ENCODE data around the gene LZIC. TPM values are rescaled to one million over a fixed set of nuclear protein-coding genes. Genes with fewer than 3 reads are reported as not detected.
A peak's percentile ranks its signal among the peaks of the same experiment; 100 is the strongest.
"Not testable (repeated sequence)": the region's sequence is repeated elsewhere in the genome, so short reads cannot be mapped to it uniquely, and the experiment has no call there.

The LZIC gene
- 12.8 and 13.5 TPM in 2 replicates for total RNA-seq (2014; rRNA removed; shearing (Covaris generic); ENCODE audit: low replicate concordance)

GRCh38 chr1:9942939-9943788 lies at the start of gene LZIC, which contains the start of gene NMNAT1:
Gene LZIC, minus strand, starts transcription at chr1:9943391. Its CDS starts 6,772 bp downstream, at chr1:9936619.
Gene NMNAT1, plus strand, starts transcription at chr1:9943475. Its CDS starts 28,599 bp downstream, at chr1:9972074.
- peak; percentile 93 for DNase-seq (ENCODE audit: low read depth)
- in situ Hi-C loops (cut with HindIII; ENCODE audit: low pct_unique_long_range_greater_than_20kb, low sequenced_read_pairs): no loop called here

DNA sequence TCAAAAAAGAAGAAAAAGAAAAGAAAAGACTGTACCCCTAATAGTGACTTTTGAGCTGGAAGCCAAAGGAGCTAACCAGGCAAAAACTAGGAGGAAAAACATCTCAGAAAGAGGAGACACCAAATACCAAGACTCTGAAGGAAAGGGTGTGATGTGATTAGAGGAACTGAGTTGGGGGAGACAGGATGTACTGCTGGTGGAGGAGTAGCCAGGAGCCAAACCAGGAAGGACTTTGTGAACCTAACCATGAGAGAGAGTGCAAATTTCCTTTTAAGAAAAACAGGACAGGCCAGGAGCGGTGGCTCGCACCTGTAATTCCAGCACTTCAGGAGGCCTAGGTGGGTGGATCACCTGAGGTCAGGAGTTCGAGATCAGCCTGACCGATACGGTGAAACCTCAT lies 49.7 kb upstream of the LZIC start:
- DNase-seq (ENCODE audit: low read depth): no peak
- in situ Hi-C loops (cut with HindIII; ENCODE audit: low pct_unique_long_range_greater_than_20kb, low sequenced_read_pairs): no loop called here

DNA sequence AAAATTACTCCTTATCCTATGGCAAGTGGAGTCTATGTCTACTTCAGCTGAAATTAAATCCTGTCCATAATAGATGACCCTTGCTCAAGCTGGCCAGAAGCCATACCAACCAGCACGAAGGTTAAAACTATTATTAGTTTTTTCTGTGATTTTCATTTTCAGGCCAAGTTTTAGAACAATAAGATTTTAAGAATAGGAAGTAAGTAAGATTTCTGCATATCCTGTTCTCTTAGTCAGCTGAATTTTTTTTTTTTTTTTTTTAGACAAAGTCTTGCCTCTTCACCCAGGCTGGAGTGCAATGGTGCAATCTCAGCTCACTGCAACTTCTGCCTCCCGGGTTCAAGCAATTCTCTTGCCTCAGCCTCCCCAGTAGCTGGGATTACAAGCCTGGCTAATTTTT lies 47.8 kb upstream of the LZIC start:
- DNase-seq (ENCODE audit: low read depth): no peak
- in situ Hi-C loops (cut with HindIII; ENCODE audit: low pct_unique_long_range_greater_than_20kb, low sequenced_read_pairs): no loop called here

GRCh38 chr1:9989773-9990172 lies 46.6 kb upstream of the LZIC start:
- DNase-seq (ENCODE audit: low read depth): no peak
- in situ Hi-C loops (cut with HindIII; ENCODE audit: low pct_unique_long_range_greater_than_20kb, low sequenced_read_pairs): no loop called here

GRCh38 chr1:9985001-9985400 lies 41.8 kb upstream of the LZIC start:
- DNase-seq (ENCODE audit: low read depth): no peak
- in situ Hi-C loops (cut with HindIII; ENCODE audit: low pct_unique_long_range_greater_than_20kb, low sequenced_read_pairs): no loop called here

DNA sequence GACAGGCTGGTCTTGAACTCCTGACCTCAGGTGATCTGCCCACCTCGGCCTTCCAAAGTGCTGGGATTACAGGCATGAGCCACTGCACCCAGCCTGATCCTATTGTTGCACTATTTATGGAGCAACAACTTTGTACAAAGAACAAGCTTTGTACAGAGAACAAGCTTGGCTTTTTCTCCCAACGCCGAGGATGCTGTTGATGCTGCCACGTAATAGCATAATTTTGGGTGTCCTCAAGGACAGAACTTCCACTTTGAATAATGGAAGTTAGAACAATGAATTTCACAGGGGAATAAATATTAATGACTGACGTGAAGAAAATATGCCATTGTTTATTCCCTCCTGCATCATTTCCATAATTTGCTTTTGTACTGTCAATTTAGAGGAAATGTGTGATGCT lies 41.1 kb upstream of the LZIC start:
- in situ Hi-C loops (cut with HindIII; ENCODE audit: low pct_unique_long_range_greater_than_20kb, low sequenced_read_pairs): no loop called here
- DNase-seq (ENCODE audit: low read depth): no peak

DNA sequence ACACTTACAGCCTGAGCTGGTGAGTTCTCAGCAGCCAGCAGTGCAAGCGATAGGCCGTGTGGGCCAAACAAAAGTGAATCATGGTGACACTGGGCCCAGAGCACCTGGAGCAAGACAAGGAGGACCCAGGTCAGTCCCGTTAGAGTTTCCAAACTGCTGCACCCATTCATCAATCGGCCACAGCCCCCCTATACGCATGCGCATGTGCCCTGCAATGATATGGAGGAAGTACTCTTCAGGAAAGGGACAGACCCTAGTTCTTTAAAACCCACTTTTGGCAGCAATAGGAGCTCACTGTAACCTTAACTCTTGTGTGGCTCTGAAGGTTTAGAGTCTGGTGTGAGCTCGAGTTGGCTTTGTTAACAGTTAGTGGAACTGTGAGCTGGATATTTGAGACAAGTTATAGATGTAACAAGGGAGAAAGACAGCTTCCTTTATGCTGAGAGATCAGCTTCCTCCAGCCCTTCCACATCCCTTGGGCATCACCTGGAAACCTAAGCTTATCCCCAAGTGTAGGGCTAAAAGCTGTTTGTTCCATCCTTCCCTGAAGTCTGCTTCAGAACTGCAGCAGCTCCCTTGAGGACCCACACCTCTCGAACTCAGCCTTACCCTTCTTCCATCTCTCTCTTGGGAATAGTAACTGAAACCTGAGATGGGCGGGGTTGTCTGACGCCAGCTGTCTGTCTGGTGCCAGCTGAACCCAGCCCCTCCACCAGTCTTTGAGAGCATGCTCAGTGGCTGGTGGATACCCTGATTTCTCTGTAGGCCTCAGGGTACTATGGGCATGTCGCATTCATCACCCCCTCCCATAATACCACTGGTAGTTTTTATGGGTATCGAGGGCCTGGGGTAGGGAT lies 17.7 kb upstream of the LZIC start:
- peak; percentile 29 for DNase-seq (ENCODE audit: low read depth)
- in situ Hi-C loops (cut with HindIII; ENCODE audit: low pct_unique_long_range_greater_than_20kb, low sequenced_read_pairs): no loop called here

- in situ Hi-C loops (cut with HindIII; ENCODE audit: low pct_unique_long_range_greater_than_20kb, low sequenced_read_pairs): no loop called here
These were observed 16.8 kb upstream of the LZIC start for GRCh38 chr1:9960011-9960410.

DNA sequence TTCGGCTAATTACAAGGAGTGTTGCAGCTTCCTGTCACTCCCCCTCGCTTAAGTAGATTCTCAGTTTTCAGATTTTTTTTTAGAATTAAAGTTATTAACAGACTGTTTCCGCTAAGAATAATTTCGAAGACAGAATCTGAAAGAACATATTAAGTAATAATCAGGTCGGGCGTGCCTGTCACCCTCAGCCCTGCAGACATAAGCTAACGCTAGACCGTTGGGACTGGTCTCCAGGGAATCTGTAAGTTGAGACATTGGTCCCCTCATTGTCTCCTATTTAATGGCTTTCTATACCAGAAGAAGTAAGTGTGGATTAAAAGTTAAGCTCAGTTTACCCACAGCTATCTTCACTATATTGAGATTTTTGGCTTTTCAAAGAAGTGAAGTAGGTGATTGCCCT lies 14.5 kb upstream of the LZIC start:
- in situ Hi-C loops (cut with HindIII; ENCODE audit: low pct_unique_long_range_greater_than_20kb, low sequenced_read_pairs): no loop called here
- DNase-seq (ENCODE audit: low read depth): no peak

More at GRCh38 chr1:9960011-9960410, 16.8 kb upstream of the LZIC start:
- DNase-seq (ENCODE audit: low read depth): no peak

- in situ Hi-C loops (cut with HindIII; ENCODE audit: low pct_unique_long_range_greater_than_20kb, low sequenced_read_pairs): no loop called here
- no peak for DNase-seq (ENCODE audit: low read depth)
These were observed 3.1 kb upstream of the LZIC start for GRCh38 chr1:9946315-9946714.

DNA sequence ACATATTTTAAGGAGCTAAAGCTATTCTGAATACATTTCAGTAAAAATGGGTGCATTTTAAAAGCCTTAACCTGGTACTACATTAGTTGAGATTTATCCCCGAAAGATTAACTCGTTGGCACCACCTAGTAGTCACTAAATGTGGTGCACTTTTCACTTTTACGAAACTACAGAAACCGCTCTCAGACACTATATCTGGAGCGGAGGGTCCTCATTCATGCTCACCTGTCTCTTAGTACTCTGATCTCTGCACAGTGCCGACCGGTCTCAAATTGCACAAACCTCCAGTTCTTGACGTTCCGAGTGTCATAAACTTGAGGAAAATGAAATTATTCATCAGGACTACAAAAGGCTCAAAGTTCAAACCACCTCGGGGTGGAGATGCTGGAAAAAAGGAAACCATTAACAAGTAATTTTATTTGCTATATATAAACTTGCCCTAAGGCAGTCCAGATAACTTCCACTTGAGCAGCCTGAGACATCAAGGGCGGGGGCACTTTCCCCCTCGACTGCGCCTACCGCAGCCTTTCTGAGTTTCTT lies 722 bp downstream of the LZIC start:
- no peak for DNase-seq (ENCODE audit: low read depth)
- in situ Hi-C loops (cut with HindIII; ENCODE audit: low pct_unique_long_range_greater_than_20kb, low sequenced_read_pairs): no loop called here

DNA sequence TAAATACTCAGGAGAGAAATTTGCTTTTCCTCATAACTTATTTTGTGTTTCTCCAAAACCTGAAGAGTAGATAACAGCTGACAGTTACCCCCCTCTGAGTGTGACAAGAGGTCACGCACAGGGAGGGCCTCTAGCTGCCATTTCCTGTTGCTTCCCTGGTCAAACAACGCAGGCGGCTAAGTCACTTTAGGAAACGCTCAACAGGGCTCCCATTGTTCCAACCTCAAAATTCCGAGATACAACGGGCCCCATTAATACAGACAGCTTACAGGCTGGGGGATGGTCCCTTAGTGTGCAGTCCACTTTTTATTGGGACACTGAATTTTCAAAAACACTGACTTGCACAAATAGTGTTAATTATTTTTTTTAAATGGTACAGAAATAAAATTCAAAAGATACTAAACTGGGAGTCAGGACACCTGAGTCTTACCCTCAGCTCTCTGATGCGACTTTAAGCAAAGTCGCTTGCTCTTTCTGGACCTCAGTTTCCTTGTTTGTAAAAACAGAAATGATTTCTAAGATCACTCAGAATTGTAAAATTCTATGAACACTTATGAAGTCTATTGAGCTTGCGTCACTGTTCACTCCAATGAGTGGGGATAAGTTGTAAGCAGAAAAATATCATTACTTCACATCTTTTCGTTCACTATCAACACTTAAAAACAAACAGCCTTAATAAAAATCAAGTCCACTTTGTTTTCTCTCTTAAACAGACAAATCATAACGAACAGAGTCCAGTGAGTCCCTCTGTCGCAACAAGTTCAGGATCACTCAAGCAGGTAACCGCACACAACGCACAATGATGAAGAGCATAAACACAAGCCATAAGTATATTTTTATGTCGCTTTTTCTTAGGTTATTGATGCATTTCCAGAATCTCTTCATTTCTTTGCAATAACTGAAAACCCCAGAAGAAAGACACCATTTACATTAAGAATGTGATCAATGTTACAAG lies 13.5 kb downstream of the LZIC start:
- in situ Hi-C loops (cut with HindIII; ENCODE audit: low pct_unique_long_range_greater_than_20kb, low sequenced_read_pairs): no loop called here
- no peak for DNase-seq (ENCODE audit: low read depth)

- in situ Hi-C loops (cut with HindIII; ENCODE audit: low pct_unique_long_range_greater_than_20kb, low sequenced_read_pairs): no loop called here
- DNase-seq (ENCODE audit: low read depth): no peak
These were observed 15.9 kb downstream of the LZIC start for GRCh38 chr1:9927259-9927658.

DNA sequence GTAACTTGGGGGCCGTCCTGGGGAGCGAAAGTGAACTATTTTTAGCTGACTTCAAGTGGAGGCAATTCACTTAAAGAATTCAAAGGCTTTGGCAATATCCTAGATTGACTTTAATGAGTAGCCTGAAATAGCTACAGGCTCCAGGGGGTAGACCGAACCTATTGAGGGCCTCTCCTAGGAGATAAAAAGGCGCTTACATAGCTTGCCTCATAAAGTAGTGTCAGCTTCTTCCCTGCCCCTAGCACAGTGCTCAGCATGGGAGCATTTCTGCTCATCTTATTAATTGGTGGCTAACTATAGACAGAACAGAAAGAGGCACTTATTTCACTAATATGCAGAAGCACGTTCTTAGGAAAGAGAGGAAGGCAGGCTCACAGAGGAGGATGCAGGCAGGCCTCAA lies 20.8 kb downstream of the LZIC start:
- in situ Hi-C loops (cut with HindIII; ENCODE audit: low pct_unique_long_range_greater_than_20kb, low sequenced_read_pairs): no loop called here
- no peak for DNase-seq (ENCODE audit: low read depth)

DNA sequence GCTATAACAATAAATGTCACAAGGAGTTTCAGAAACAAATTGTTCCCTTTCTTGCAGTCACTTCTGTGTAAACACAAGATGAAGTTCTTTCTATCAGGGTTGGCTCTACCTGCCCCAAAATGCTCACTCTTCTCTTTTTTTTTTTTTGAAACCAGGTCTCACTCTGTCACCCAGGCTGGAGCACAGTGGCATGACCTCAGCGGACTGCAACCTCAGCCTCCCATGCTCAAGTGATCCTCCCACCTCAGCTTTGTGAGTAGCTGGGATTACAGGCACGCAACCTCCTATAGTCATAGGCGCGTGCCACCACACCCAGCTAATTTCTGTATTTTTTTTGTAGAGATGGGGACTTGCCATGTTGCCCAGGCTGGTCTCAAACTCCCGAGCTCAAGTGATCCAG lies 22.6 kb downstream of the LZIC start:
- DNase-seq (ENCODE audit: low read depth): no peak
- in situ Hi-C loops (cut with HindIII; ENCODE audit: low pct_unique_long_range_greater_than_20kb, low sequenced_read_pairs): no loop called here

DNA sequence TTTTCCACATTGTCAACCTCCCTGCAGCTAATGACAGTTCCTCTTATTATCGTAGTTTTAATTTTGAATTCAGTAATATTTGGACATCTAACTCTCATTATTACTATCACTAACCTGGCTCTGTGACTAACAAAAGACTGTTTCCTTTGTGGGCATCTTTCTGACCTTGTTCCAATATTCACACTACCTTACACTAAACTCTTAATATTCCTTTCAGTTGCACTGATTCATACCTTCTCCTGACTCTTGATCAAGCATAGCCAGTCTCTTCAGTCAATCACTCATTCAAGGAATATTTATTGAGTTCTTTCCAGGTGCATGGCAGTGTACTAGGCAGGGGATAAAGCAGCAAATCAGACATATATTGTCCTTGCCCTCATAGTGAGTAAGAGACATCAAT lies 25.3 kb downstream of the LZIC start:
- no peak for DNase-seq (ENCODE audit: low read depth)
- in situ Hi-C loops (cut with HindIII; ENCODE audit: low pct_unique_long_range_greater_than_20kb, low sequenced_read_pairs): no loop called here

DNA sequence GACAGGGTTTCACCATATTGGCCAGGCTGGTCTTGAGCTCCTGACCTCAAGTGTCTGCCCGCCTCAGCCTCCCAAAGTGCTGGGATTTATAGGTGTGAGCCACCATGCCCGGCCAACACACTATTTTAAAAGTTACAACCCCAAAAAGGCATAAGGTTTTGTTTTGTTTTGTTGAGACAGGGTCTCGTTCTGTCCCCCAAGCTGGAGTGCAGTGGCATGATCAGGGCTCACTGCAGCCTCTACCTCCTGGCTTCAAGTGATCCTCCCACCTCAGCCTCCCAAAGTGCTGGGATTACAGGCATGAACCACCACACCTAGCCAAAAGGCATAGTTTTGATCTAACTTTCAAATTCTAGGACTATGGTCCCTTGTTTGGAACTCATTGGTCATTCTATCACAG lies 25.7 kb downstream of the LZIC start:
- in situ Hi-C loops (cut with HindIII; ENCODE audit: low pct_unique_long_range_greater_than_20kb, low sequenced_read_pairs); DNase-seq (ENCODE audit: low read depth): not testable (repeated sequence)

DNA sequence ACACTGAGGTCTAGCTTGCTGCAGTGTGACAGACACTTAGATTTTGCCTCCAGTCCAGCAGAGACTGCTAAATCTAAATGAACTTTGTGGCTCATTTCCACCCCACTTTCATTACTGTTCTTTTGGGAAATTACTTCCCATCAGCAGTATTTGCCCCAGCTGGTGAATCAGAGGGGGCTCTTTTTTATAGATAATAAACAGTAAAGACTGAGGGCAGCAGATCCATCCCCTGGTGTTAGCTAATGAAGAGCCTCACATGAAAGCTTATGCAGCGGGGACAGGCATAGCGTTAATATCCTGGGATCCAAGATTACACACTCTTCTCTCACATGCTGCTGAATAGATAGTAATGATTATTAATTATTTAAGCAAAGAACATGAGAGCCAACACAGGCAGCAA lies 26.7 kb downstream of the LZIC start:
- in situ Hi-C loops (cut with HindIII; ENCODE audit: low pct_unique_long_range_greater_than_20kb, low sequenced_read_pairs): no loop called here
- DNase-seq (ENCODE audit: low read depth): no peak

All from Caki2 (cell line).